ENCODE results near the gene TSC1.
A peak's percentile ranks its signal among the peaks of the same experiment; 100 is the strongest.

DNA sequence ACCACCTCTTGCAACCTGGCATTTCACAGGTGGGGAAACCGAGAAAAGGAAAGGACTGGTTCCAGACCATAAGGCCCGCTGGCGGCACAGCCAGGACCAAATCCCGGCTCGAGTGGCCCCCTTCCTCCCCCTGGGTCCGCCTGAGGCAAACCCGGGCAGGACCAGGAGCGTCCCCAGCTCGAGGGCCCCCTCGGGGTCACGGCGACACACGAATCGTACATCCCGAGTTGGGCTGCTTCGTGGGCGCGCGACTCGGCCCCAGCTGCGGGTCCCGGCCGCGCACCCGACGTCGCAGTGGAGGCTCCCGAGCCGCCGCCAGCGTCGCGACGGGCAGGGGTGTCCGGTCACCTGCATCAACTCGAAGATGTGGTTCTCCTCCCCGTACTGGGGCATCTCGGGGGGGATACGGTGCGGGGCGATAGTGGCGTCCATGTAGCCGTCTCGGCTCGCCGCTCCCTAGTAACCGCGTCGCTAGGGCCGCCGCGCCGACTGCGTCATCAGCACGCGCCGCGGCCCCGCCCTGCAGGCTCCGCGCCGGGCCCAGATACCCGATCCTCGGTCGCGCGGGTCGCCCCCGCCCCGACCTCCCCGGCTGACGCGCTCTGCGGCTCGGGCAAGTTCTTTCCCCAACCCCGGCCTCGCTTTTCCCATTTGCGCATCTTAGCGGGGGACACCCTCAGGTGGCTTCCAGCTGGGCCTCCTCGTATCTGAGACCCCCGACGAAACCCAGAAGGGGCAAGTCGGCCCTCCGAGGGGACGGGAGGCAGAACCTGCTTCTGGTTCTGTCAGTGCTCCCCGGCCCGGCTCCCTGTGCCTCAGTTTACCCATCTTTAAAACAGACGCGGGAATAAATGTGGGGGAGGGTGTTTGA, 66.4 kb downstream of the TSC1 start, which contains the start of gene AK8:
- TF ChIP-seq SRF (IDR thresholded peaks at IDR 0.05; ENCODE audit: low read depth in 2 of 2, low read length in 2 of 2) (peak in 1 of 2 experiments; percentile 87; a peak in 2 of 4 replicates), MYC (IDR thresholded peaks at IDR 0.05; ENCODE audit: insufficient read depth, insufficient read length, insufficient replicate concordance, low read length, severe bottlenecking) (no peak), CEBPB (IDR thresholded peaks at IDR 0.05; ENCODE audit: borderline replicate concordance in 1 of 2, low read depth in 2 of 2, low read length in 2 of 2) (no peak), EP300 (IDR thresholded peaks at IDR 0.05; ENCODE audit: borderline replicate concordance in 1 of 2, control insufficient read depth in 1 of 2, low read depth in 2 of 2, low read length in 2 of 2) (no peak), POLR2AphosphoS5 (IDR thresholded peaks at IDR 0.05; ENCODE audit: low read length) (no peak), YY1 (IDR thresholded peaks at IDR 0.05; ENCODE audit: low read depth, low read length) (peak; percentile 68; the same call in 1 of the 2 replicates), TCF12 (IDR thresholded peaks at IDR 0.05; ENCODE audit: low read depth, low read length) (no peak), SP1 (IDR thresholded peaks at IDR 0.05; ENCODE audit: low read depth, low read length) (peak; percentile 81), POLR2A (IDR thresholded peaks at IDR 0.05; ENCODE audit: low read depth, low read length) (peak; percentile 70), CREB1 (IDR thresholded peaks at IDR 0.05; ENCODE audit: low read depth) (peak; percentile 98), EZH2 (IDR thresholded peaks at IDR 0.05; ENCODE audit: borderline replicate concordance, control insufficient read depth, low read depth, low read length) (no peak)
- TF ChIP-seq, protein P1, sequence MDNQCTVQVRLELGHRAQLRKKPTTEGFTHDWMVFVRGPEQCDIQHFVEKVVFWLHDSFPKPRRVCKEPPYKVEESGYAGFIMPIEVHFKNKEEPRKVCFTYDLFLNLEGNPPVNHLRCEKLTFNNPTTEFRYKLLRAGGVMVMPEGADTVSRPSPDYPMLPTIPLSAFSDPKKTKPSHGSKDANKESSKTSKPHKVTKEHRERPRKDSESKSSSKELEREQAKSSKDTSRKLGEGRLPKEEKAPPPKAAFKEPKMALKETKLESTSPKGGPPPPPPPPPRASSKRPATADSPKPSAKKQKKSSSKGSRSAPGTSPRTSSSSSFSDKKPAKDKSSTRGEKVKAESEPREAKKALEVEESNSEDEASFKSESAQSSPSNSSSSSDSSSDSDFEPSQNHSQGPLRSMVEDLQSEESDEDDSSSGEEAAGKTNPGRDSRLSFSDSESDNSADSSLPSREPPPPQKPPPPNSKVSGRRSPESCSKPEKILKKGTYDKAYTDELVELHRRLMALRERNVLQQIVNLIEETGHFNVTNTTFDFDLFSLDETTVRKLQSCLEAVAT (IDR thresholded peaks at IDR 0.05) = no peak
- TF ChIP-seq, protein P2, sequence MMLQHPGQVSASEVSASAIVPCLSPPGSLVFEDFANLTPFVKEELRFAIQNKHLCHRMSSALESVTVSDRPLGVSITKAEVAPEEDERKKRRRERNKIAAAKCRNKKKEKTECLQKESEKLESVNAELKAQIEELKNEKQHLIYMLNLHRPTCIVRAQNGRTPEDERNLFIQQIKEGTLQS (IDR thresholded peaks at IDR 0.05; ENCODE audit: borderline replicate concordance, extremely low read depth, low read depth, low read length) = peak; percentile 78; the same call in 1 of the 2 replicates
- TF ChIP-seq, protein P3, sequence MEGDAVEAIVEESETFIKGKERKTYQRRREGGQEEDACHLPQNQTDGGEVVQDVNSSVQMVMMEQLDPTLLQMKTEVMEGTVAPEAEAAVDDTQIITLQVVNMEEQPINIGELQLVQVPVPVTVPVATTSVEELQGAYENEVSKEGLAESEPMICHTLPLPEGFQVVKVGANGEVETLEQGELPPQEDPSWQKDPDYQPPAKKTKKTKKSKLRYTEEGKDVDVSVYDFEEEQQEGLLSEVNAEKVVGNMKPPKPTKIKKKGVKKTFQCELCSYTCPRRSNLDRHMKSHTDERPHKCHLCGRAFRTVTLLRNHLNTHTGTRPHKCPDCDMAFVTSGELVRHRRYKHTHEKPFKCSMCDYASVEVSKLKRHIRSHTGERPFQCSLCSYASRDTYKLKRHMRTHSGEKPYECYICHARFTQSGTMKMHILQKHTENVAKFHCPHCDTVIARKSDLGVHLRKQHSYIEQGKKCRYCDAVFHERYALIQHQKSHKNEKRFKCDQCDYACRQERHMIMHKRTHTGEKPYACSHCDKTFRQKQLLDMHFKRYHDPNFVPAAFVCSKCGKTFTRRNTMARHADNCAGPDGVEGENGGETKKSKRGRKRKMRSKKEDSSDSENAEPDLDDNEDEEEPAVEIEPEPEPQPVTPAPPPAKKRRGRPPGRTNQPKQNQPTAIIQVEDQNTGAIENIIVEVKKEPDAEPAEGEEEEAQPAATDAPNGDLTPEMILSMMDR (IDR thresholded peaks at IDR 0.05 in 2 of 3, conservative IDR thresholded peaks at IDR 0.05 in 1 of 3; ENCODE audit: control insufficient read depth in 2 of 3, extremely low read depth in 1 of 3, insufficient read depth in 1 of 3, low read depth in 3 of 3, low read length in 3 of 3) = no peak
